T-cell (primary cell): ENCODE measurements around the gene YWHAQ. TPM values are rescaled to one million over a fixed set of nuclear protein-coding genes. Genes with fewer than 3 reads are reported as not detected.
A peak's percentile ranks its signal among the peaks of the same experiment; 100 is the strongest.

Experiments
- ATAC-seq, 4 experiments: fragments of 200-7000 bp in 3 of 4; fragments of 150-1000 bp in 1 of 4; cut with Tn5 transposase; replicated peaks in 1 of 4; 1 replicate in 3 of 4; 2 replicates in 1 of 4; pipeline ENCODE4 v1.10.0; 2021; ENCODE audit warnings: moderate library complexity in 3 of 4, mild to moderate bottlenecking in 2 of 4, moderate number of reproducible peaks in 1 of 4
- CTCF ChIA-PET, 2 donors: fragments of 300-600 bp; sonication (Branson Sonifier 250); formaldehyde crosslinking; loops; one replicate each; lab custom pipeline; 2022; ENCODE audit warnings: antibody characterized with exemption in 2 of 2; lab: Charles Lee
- POLR2A ChIA-PET, 2 donors: fragments of 300-600 bp; sonication (Branson Sonifier 250); formaldehyde crosslinking; loops; one replicate each; lab custom pipeline; 2022; ENCODE audit warnings: antibody characterized with exemption in 2 of 2; lab: Charles Lee
- DNase-seq, 35 experiments: peaks; one replicate each; pipeline versions ENCODE4 v3.0.0 to v3.0.0-alpha.2; 2013 to 2023
- H3K27ac ChIP-seq: one replicate; pipeline ENCODE4 v1.5.1; 2013; ENCODE audit warnings: low read length
- H3K27me3 ChIP-seq, 2 experiments: replicated peaks in 1 of 2; 1 replicate in 1 of 2; 2 replicates in 1 of 2; pipeline versions ENCODE4 v1.6.1 to v1.7.0; 2013; ENCODE audit warnings: low read length in 1 of 2, mixed read lengths in 1 of 2; ENCODE audit not compliant: control insufficient read depth in 2 of 2, insufficient read depth in 2 of 2; ENCODE audit errors: extremely low read depth in 1 of 2
- H3K36me3 ChIP-seq, 2 donors: 1 replicate in 1 of 2; 2 replicates in 1 of 2; pipeline versions ENCODE4 v1.6.1 to v1.7.0; 2013; ENCODE audit warnings: low read length in 1 of 2; ENCODE audit not compliant: control insufficient read depth in 2 of 2, insufficient read depth in 1 of 2; ENCODE audit errors: extremely low read depth in 1 of 2
- H3K4me1 ChIP-seq, 2 experiments: 1 replicate in 1 of 2; 2 replicates in 1 of 2; pipeline versions ENCODE4 v1.6.1 to v1.7.0; 2013; ENCODE audit warnings: low read length in 2 of 2, mixed read lengths in 1 of 2; ENCODE audit not compliant: insufficient read depth in 2 of 2, control insufficient read depth in 1 of 2; ENCODE audit errors: extremely low read depth in 1 of 2
- H3K4me3 ChIP-seq, 2 donors: 1 replicate in 1 of 2; 2 replicates in 1 of 2; pipeline versions ENCODE4 v1.5.1 to v1.7.0; 2013; ENCODE audit warnings: mild to moderate bottlenecking in 2 of 2, low read length in 1 of 2, moderate library complexity in 1 of 2; ENCODE audit not compliant: control insufficient read depth in 1 of 2; ENCODE audit errors: extremely low read depth in 1 of 2
- H3K9me3 ChIP-seq: 2 replicates; pipeline ENCODE4 v1.7.0; 2013
- H3K27ac Mint-ChIP-seq, 2 donors: one replicate each; pipeline ENCODE4 v1.8.0; 2020 to 2021; ENCODE audit warnings: mild to moderate bottlenecking in 2 of 2, mixed read lengths in 2 of 2
- H3K27me3 Mint-ChIP-seq, 2 donors: one replicate each; pipeline ENCODE4 v1.8.0; 2021 to 2022; ENCODE audit warnings: mixed read lengths in 2 of 2
- H3K36me3 Mint-ChIP-seq: one replicate; pipeline ENCODE4 v1.8.0; 2021; ENCODE audit warnings: mixed read lengths
- H3K4me1 Mint-ChIP-seq, 3 donors: one replicate each; pipeline ENCODE4 v1.8.0; 2020 to 2022; ENCODE audit warnings: mixed read lengths in 3 of 3, mild to moderate bottlenecking in 1 of 3
- H3K4me3 Mint-ChIP-seq, 3 donors: one replicate each; pipeline ENCODE4 v1.8.0; 2020 to 2022; ENCODE audit warnings: mild to moderate bottlenecking in 3 of 3, mixed read lengths in 3 of 3, moderate library complexity in 3 of 3
- H3K9me3 Mint-ChIP-seq, 3 donors: one replicate each; pipeline ENCODE4 v1.8.0; 2020 to 2022; ENCODE audit warnings: mixed read lengths in 3 of 3
- WGBS: methylation state at CpG from one replicate; pipeline ENCODE4 v1.1.5; 2013; ENCODE audit warnings: missing lambda C conversion rate; ENCODE audit not compliant: insufficient coverage; 5-methylcytosine and 5-hydroxymethylcytosine counted together
- total RNA-seq, 35 experiments: library from RNA in 6 of 35; stranded (reverse) in 6 of 35; fragments of 120-200 nt in 1 of 35; gene quantifications; one replicate each; pipeline versions ENCODE4 v1.2.1 to v1.2.4 and lab custom pipeline; 2013 to 2026

Gene YWHAQ
- total RNA-seq, 5 donors from 2014 or later (not counting 1 experiment from before 2014, with no cell fraction given): 104 to 141 (median 139) TPM

DNA sequence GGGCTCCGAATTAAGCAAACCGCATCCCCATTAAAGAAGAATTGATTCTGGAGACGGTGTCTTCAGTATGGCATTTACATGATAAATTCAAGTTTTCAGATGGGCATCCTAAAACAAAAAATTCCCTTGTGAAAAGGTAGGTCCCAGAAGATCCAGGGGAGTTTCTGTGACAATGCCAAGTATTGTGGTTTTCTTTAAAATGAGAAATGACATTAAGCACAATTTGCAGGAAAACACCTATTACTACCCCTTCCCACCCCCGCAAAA lies 689 bp upstream of the YWHAQ start:
- Mint-ChIP-seq H3K9me3 (no peaks in the 10 kb centered on the region), H3K27ac (peak overlapping the region; percentile 86 to 91), H3K36me3 (peaks cover 28% of the 10 kb centered on the region), H3K27me3 (no peaks in the 10 kb centered on the region), H3K4me3 (peak overlapping the region; percentile 84 to 91 (median 89)), H3K4me1 (peaks cover 47 to 48% (median 47%) of the 10 kb centered on the region in 3 donors)
- no peaks in the 10 kb centered on the region for H3K27me3 ChIP-seq
- H3K36me3 ChIP-seq: peaks cover 0 to 8% of the 10 kb centered on the region in 2 donors
- no peak for DNase-seq
- peaks cover 12 to 29% of the 10 kb centered on the region in 2 experiments for H3K4me1 ChIP-seq
- ATAC-seq: no peak
- CTCF ChIA-PET: interaction anchor here in 1 of 2 donors (1.0 to 1.1 kb wide), 2 partner anchors 72 to 157 kb away, joined by 3 to 8 read pairs; no protein-coding TSS in a partner anchor
- peak overlapping the region; percentile 28 to 87 for H3K4me3 ChIP-seq
- peak overlapping the region; percentile 82 for H3K27ac ChIP-seq
- WGBS: no CpG with 5 or more reads among the region's 4 CpGs
- no peaks in the 10 kb centered on the region for H3K9me3 ChIP-seq
- POLR2A ChIA-PET: interaction anchor here in 1 of 2 donors (0.6 to 2.7 kb wide), 9 partner anchors 13 to 158 kb away, joined by 3 to 52 read pairs (median 8); partner anchors contain the start of gene ADAM17

DNA sequence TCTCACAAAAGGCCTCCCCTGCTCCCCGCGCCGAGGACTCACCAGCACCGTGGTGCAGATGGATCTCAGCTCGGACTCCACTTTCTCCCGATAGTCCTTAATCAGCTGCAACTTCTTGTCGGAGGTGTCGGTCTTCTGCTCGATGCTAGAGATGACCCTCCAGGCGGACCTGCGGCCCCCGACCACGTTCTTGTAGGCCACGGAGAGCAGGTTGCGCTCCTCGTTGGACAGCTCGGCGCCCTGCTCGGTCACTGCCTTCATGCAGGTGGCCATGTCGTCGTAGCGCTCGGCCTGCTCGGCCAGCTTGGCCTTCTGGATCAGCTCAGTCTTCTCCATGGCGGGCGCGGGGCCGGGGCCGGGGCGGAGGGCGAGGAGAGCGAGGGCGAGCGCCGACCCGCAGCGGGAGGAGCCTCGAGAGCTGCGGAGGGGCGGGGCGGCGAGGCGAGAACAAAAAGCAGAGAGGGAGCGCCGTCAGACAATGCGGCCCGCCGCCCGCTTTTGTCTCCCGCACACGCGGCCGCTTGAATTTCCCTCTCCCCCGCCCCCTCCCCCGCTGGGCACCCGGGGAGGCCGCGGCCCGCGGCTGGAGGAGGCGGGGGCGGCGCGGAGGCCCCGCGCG lies 571 bp downstream of the YWHAQ start:
- Mint-ChIP-seq H3K27me3 (no peaks in the 10 kb centered on the region), H3K4me3 (peak overlapping the region; percentile 91 to 95 (median 92)), H3K4me1 (peaks cover 60 to 61% (median 60%) of the 10 kb centered on the region in 3 donors), H3K36me3 (peaks cover 40% of the 10 kb centered on the region), H3K9me3 (no peaks in the 10 kb centered on the region), H3K27ac (peak overlapping the region; percentile 88 to 89)
- ATAC-seq (peak; percentile 48 to 64 (median 62)), DNase-seq (peak; percentile 39 to 84 (median 65))
- Histone ChIP-seq H3K27me3 (no peaks in the 10 kb centered on the region), H3K27ac (peak overlapping the region; percentile 82), H3K36me3 (peaks cover 0 to 11% of the 10 kb centered on the region in 2 donors), H3K9me3 (no peaks in the 10 kb centered on the region), H3K4me1 (peaks cover 12 to 29% of the 10 kb centered on the region in 2 experiments), H3K4me3 (peak overlapping the region; percentile 84 to 87)
- ChIA-PET POLR2A (interaction anchor here (0.5 to 2.7 kb wide), 18 partner anchors 11 to 213 kb away, joined by 3 to 52 read pairs (median 6); partner anchors contain the start of genes ADAM17 (in 1 of the 2) and TAF1B (in 1 of the 2)), CTCF (interaction anchor here (0.6 to 1.1 kb wide), 7 partner anchors 73 to 1228 kb away, joined by 3 to 9 read pairs (median 3); no protein-coding TSS in a partner anchor)
- under 1% methylated on average over 62 of the region's 67 CpGs for WGBS

DNA sequence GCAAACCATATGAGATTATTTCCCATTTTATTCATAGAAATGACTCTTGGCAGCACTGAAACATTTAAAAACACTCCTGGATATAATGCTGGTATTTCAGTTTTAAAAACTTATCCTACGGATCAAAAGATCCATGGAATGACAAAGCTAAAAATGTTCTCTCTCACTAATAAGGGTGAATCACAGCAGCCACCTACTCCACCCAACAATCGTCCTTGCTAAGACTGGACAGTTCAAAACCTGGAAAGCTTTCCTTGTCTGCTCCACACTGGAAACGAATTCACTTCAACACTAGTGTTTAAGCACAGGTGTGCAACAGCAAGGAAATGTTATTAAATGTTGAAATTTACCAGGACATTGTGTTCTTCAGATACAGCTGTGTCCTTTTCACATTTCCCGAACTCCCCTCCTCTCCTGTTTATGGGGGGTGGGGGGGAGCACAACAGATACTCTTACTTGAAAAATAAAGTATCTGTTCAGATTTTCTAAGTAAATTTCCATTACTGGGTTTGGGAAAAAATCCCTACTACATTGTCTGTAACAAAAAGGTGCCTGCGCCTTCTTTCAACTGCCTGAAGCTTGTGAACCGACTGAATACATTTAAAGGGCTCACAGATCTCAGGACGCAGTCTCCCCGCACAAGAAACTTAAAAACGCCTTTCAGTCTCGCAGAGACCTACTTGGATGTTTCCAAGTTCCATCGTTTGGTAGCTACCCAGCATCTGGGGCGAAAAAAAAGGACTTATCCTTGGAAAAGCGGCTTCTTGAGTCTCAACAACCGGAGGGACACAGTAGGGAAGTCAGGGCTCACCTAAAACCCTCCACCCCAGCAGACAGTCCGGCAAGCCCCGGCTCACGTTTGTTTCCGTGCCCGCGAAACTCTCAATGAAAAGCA lies 1.3 kb downstream of the YWHAQ start:
- no peak for ATAC-seq
- WGBS: 2% methylated on average over 12 of the region's 20 CpGs
- Mint-ChIP-seq H3K9me3 (no peaks in the 10 kb centered on the region), H3K27me3 (no peaks in the 10 kb centered on the region), H3K36me3 (peaks cover 42% of the 10 kb centered on the region), H3K27ac (peak overlapping the region; percentile 88 to 89), H3K4me3 (peak overlapping the region; percentile 91 to 95 (median 92)), H3K4me1 (peaks cover 61 to 65% (median 62%) of the 10 kb centered on the region in 3 donors)
- Histone ChIP-seq H3K27ac (peak overlapping the region; percentile 82), H3K27me3 (no peaks in the 10 kb centered on the region), H3K4me1 (peaks cover 12 to 32% of the 10 kb centered on the region in 2 experiments), H3K4me3 (peak overlapping the region; percentile 84 to 87), H3K36me3 (peaks cover 0 to 11% of the 10 kb centered on the region in 2 donors), H3K9me3 (no peaks in the 10 kb centered on the region)
- ChIA-PET POLR2A (interaction anchor here (0.5 to 2.7 kb wide), 15 partner anchors 9 to 675 kb away, joined by 3 to 52 read pairs (median 5); partner anchors contain the start of gene ADAM17 (in 1 of the 2)), CTCF (interaction anchor here (0.6 to 1.4 kb wide), 4 partner anchors 9 to 1227 kb away, joined by 3 read pairs; no protein-coding TSS in a partner anchor)
- DNase-seq: peak in 5 of 35 experiments; percentile 8 to 23 (median 10)

DNA sequence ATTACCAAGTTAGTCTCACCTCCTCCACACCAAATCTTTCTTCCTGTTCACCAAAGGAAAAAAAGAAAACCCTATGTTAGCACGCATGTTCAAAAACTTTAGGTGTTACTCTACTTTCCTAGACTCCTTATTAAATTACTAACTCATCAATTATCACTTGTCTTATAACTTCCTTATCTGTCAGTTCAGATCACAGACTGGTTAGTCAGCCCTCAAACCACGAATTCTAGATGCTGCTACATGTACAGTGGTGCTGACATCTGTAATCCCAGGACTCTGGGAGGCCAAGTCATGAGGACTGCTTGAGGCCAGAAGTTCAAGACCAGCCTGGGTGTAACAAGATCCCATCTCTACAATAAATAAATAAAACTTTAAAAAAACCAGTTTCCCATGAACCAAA lies 3.5 kb downstream of the YWHAQ start:
- Histone ChIP-seq H3K9me3 (no peaks in the 10 kb centered on the region), H3K36me3 (peaks cover 0 to 11% of the 10 kb centered on the region in 2 donors), H3K4me1 (peaks cover 12 to 36% of the 10 kb centered on the region in 2 experiments), H3K27ac (no peak overlapping the region), H3K4me3 (no peak overlapping the region), H3K27me3 (no peaks in the 10 kb centered on the region)
- 18% methylated on average over 1 of the region's 2 CpGs for WGBS
- H3K4me1 Mint-ChIP-seq: peaks cover 79 to 83% (median 79%) of the 10 kb centered on the region in 3 donors
- H3K9me3 Mint-ChIP-seq: no peaks in the 10 kb centered on the region
- no peak for ATAC-seq
- DNase-seq: peak in 1 of 35 experiments; percentile 31
- H3K27ac Mint-ChIP-seq: peak overlapping the region in 1 of 2 donors; percentile 33
- H3K27me3 Mint-ChIP-seq: no peaks in the 10 kb centered on the region
- POLR2A ChIA-PET: interaction anchor here in 1 of 2 donors (1.1 kb wide), 1 partner anchor 11 kb away, joined by 3 read pairs; no protein-coding TSS in a partner anchor
- CTCF ChIA-PET: no interaction called here
- H3K4me3 Mint-ChIP-seq: peak overlapping the region; percentile 7 to 91 (median 45)
- peaks cover 56% of the 10 kb centered on the region for H3K36me3 Mint-ChIP-seq

DNA sequence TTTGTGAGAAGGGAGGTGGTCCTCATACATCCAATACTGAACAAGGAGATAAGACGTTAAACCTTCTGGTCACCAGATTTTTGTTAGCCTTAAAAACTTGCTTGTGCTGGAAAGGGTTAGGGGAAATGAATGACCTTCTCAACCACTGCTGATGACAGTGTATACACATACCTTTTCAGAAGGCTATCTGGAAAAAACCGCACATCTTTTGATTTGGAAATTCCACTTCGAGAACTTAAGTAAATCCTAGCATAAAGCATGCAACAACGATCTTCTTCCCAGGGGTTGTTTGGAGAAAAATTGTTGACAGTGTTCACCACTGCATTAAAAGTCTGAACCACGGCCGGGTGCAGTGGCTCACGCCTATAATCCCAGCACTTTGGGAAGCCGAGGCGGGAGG lies 7.6 kb downstream of the YWHAQ start:
- H3K9me3 Mint-ChIP-seq: no peaks in the 10 kb centered on the region
- peaks cover 57% of the 10 kb centered on the region for H3K36me3 Mint-ChIP-seq
- Histone ChIP-seq H3K4me3 (no peak overlapping the region), H3K36me3 (peaks cover 0 to 4% of the 10 kb centered on the region in 2 donors), H3K27ac (no peak overlapping the region), H3K4me1 (peaks cover 10 to 23% of the 10 kb centered on the region in 2 experiments), H3K27me3 (no peaks in the 10 kb centered on the region), H3K9me3 (no peaks in the 10 kb centered on the region)
- H3K27me3 Mint-ChIP-seq: no peaks in the 10 kb centered on the region
- ChIA-PET POLR2A (interaction anchor here in 1 of 2 donors (0.6 kb wide), 1 partner anchor 108 kb away, joined by 3 read pairs; no protein-coding TSS in a partner anchor), CTCF (interaction anchor here in 1 of 2 donors (0.7 kb wide), 1 partner anchor 191 kb away, joined by 3 read pairs; no protein-coding TSS in a partner anchor)
- ATAC-seq (no peak), DNase-seq (no peak)
- H3K4me1 Mint-ChIP-seq: peaks cover 81 to 92% (median 89%) of the 10 kb centered on the region in 3 donors
- WGBS: 80% methylated on average over 2 of the region's 9 CpGs
- H3K27ac Mint-ChIP-seq: no peak overlapping the region
- H3K4me3 Mint-ChIP-seq: no peak overlapping the region
